ENCODE data around the gene ZNF618.

ZNF618 gene

DNA sequence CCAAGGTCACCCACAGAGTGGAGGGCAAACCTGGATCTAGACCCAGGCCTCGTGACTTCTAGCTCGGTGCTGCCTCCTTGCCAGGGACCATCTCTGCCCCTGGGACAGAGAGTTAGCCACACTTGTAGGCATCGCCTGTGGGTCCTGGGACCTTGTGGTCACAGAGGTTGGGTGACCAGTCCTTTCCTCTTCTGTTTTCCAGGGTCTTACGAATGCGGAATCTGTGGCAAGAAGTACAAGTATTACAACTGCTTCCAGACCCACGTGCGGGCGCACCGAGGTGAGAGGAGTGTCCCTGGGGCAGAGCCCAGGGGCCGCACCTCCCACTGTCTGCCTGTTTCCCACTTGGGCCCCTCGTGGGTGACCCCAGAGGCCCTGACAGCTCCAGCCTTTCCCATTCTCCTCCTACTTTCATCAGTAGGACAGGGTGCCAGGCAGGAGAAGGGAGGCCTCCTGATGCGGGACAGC is 125.7 kb downstream of the ZNF618 start:
- DNase-seq (ENCODE audit: low read depth), result no peak

DNA sequence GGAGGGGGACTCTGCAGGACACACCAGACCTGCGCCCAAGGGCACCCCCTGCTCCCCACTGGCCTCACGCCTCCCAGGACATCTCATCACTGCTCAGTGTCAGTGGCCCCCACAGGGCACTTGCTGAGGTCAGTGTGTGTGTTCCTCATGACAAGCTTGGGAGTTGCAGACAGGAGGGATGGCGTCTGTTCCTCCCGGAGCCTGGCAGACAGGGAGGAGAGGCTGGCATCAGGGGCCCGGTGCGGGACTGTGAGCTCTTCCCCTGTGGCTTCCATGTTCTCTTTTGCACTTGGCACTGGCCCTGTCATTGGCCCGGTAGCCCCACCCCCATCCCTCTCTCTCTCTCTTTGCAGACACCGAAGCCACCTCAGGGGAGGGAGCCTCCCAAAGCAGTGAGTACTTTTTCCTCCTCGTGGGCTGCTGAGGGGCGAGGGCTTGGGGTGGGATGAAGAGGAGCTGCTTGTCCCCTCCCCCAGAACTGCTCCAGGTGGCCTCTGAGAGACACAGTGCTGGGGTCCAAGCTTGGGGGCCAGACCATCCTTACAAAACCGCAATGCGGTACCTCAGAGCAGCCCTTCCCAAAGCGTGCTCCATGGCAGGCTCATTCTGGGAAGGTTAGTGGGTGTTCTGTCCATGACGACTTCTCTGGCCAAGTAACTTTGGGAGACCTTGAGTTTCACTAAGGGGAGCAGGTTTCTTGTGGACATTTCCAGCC is 126.3 kb downstream of the ZNF618 start:
- DNase-seq (ENCODE audit: low read depth), result no peak

DNA sequence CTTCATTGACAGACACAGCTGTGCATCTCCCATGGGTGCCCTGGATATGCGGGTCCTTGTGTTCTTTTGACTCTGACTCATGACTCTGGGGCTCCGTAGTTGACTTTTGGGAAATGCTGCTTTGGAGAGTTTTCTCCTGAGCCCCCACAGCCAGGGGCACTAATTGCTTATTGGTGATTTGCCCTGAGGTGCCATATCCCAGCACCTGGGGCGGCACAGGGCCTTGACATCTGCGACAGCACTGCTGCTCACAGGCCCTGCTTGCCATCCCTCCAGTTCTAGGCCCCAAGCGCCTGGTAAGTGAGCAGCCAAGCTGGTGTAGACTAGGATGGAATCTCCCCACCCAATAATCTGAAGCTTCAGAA is 126.9 kb downstream of the ZNF618 start:
- no peak for DNase-seq (ENCODE audit: low read depth)

DNA sequence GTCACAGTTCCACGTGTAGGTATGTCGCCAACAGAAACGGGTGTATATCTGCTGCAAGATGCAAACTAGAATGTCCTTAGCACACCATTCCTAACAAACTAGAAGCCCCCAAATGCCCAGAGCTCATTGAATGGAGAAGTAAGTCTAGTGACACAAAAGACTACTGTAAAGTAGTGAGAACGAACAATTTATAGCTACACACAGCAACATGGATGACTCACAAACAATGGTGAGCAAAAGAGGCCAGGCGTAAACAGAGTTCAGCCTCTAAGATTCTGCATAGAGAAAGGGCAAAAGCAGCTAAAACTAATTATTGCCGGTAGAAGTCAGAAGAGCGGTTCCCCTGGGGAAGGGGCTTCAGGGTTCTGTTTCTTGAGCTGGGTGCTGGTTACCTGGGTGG is 127.2 kb downstream of the ZNF618 start:
- no peak for DNase-seq (ENCODE audit: low read depth)

DNA sequence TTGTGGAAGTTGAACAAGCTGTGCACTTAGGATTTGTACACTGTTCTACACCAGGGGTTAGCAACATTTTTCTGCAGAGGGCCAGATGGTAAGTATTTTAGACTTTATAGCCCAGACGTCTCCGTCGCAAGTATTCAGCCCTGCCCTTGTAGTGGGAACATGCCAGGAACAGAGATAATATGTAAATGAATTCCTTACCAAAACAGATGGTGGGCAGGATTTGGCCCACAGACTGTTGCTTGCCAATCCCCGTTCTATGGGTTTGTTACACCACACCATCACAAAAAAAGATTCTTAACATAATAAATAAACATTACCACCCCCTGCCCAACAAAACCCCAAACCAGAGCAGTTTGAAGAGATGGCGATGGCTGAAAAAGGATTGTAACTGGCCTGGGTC is 127.6 kb downstream of the ZNF618 start:
- DNase-seq (ENCODE audit: low read depth), result no peak

DNA sequence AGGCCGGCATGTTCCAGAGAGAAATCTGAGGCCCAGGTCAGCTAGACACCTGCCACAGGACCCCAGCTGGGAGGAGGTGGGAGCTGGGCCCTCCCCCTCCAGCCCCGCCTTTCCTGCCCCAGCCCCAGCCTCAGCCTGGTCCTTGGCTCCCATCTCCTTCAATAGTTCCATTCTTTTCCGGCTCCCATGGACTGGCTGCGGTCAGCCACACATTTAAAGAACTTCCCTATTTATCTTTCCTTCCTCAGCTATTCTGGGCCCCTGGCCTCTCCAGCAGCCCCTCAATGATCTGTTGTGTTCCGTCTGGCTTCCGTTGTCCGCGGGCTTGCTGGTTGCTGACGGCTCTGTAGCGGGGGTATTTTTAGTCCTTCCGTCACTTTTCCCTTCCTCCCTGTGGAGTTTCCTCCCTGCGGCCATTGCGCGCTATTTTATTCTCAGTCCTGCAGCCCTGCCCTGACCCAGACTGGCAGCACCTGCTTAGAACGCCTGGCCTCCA is 128.2 kb downstream of the ZNF618 start:
- no peak for DNase-seq (ENCODE audit: low read depth)

DNA sequence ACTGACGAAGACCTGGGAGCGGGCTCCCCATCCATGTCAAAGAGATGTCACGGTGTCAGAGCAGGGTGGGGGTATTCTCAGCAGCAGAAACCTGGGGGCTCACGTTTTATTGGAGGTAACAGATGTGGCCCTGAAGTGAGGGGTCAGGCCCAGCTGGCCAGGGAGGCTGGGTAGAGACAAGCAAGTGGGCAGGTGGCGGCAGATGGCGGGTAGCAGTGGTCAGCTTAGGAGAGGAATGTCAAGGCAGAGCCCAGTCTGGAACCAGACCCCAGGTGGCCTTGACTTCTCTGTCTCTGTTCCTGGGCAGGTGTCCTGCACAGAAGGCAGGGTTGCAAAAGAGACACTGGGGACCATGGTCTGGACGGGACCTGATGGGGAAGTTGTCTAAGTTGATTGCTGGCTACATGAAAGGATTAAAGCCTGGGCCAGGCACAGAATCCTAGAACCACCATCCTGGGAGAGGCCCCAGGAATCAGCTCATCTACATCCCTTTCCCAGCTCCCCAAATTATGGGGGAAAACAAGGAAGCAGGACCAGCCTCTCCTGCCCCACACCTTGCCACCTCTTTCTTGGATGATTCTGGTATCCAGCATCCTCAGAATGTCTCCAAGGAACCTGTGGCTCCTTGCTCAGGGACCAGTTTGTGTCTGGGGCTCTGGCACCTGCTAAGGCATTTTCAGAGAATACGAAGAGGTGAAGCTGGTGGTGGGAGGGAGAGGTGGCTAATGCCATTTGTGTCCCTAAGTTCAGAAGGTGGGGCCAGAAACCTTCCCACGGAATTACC is 129.5 kb downstream of the ZNF618 start:
- no peak for DNase-seq (ENCODE audit: low read depth)

DNA sequence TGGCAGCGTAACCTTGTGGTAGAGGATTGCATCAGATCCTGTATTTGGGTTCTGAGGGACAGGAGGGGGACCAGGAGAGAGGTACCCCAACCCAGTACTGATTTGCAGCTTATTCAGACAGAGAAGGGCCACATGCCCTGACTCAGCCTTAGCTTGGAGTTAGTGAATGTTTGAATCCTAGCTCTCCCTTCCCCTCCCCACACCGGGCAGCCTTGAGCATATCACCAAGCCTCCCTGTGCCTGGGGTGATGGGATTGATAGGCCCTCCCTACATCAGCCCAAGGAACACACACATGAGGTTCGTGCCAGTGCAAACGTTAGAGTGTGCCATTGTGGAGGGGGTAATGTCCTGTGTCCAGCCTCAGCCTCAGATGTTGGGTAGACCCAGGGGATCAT is 130.0 kb downstream of the ZNF618 start:
- DNase-seq (ENCODE audit: low read depth), result no peak

DNA sequence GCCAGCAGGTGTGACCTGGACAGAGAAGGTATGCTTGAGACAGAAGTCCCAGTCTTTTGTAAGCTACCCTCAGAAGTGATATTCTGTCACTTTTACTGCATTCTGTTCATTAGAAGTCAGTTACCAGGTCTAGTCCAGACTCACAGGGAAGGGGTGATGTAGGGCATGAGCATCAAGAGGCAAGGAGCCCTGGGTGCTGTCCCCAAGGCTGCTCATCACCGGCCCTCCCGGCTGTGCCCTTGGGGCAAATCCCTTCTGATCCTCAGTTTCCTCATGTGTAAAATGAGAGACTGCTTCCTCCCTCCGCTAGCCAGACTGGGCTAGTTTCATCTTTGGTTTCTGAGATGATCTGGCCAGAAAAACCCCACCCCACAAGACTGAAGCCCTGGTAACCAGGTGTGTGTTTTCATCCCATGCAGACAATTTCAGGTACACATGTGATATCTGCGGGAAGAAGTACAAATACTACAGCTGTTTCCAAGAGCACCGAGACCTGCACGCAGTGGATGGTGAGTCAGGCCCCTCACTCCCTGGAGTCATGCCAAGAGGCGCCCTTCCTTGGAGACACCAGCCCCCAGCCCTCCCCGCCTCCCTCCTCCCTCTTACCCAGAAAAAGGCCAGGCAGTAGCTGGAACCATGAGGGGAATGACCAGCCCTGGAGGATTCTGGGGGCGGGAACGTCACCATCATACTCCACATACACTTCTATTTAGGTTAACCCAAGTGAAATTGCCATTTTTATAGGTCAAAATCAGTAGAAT is 131.0 kb downstream of the ZNF618 start:
- no peak for DNase-seq (ENCODE audit: low read depth)

DNA sequence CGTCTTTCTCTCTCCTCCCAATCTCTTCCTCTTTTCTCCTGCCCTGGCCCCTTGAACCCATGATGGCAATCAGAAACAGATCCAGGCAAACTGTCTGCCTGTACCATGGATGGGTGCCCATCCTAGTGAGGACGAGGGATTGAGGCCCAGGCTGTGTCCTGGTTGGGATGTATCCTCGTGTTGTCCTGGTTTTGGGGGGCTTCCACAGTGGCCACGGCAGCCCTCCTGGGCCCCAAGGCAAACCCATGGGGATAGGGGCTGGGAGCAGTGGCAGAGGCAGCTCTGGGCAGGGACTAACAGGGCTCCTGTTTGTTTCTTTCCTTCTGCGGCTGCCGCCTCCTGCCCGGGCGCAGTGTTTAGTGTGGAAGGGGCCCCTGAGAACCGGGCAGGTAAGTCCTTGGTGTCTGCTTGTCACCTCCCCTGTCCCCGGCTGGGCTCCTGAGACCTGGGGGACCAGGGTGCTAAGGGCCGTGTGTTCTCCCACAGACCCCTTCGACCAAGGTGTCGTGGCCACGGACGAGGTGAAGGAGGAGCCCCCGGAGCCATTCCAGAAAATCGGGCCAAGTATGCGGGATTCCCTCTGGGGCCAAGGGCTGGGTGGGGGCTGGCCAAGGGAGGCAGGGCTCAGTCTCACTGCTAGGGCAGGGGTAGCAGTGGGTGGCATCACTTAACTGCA is 132.0 kb downstream of the ZNF618 start:
- DNase-seq (ENCODE audit: low read depth), result no peak

DNA sequence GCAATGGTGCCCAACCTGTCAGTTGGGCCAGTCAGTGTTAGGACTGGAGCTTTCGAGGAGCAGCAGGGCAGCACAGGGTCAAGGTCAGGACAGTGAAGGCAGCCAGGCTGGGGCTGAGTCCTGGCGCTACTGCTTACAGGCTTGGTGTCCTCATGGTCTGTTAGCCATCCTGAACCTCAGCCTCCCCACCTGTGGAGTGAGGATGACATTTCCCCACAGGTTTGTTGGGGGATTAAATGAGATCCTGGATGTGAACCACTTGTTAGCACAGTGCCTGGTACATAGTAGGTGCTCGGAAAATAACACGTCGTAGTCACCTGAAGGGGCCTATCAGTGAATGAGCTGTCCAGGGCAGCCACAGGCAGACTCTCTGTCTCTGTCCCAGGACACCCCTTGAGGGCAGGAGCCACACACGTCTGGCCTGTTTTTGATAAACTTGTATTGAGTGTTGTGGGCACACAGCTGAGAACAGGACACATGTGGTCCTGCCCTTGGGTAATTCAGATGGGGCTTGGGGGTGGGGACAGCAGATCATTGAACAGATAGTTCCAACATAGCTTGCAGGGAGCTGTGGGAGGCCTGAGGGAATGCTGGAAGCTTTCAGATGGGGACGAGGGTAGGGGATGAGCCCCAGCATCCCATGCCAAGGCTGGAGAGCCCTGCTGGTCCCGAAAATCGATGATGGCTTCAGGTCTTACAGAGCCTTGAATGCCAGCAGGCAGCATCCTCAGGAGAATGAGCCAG is 132.7 kb downstream of the ZNF618 start:
- DNase-seq (ENCODE audit: low read depth), result no peak

DNA sequence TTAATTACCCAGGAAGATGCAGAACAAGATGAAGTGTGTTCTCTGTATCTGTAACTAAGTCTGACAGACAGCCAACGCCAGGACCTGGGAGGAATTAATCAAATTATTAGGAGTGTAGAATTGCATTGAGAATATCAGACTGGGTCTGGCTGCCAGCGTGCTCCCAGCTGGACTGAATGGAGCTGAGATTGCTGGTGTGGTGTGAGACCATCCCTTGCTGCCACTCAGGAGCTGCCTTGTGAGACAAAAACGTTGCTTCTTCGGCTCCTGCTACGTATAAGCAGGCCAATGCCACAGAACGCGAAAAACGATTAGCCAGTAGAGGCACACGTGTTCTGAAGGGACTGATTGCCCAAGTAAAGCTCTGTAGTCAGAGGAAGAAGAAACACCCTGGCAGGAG is 135.2 kb downstream of the ZNF618 start:
- no peak for DNase-seq (ENCODE audit: low read depth)

DNA sequence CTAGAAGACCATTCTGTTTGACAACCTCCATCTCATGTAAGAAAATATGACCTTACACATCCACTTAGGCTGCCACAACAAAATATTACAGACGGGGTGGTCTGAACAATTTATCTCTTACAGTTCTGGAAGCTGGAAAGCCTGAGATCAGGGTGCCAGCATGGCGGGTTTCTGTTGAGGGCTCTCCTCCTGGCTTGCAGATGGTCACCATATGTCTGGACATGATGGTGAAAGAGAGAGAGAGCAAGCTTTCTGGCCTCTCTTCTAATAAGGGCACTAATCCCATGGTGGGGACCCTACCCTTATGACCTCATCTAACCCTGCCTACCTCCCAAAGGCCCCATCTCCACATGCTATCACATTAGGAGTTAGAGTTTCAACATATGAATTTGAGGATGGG is 136.0 kb downstream of the ZNF618 start:
- no peak for DNase-seq (ENCODE audit: low read depth)

DNA sequence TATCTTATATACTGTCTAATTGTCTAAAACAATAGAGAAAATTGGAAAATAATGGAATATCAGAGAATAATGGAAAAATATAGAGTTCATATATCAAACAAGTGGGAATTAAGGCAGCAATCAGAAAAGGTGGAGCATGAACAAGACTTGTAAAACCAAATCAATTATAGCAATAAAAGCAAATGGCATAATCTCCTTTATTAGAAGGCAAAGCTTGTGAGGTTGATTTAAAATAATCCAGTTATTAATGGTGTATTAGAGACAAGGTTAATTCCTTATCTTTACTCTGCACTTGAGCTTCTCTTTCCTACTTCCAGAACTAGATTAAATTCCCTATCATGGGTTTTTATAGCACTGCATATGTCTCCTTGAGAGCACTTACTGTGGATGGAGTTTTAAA is 137.9 kb downstream of the ZNF618 start:
- no peak for DNase-seq (ENCODE audit: low read depth)

DNA sequence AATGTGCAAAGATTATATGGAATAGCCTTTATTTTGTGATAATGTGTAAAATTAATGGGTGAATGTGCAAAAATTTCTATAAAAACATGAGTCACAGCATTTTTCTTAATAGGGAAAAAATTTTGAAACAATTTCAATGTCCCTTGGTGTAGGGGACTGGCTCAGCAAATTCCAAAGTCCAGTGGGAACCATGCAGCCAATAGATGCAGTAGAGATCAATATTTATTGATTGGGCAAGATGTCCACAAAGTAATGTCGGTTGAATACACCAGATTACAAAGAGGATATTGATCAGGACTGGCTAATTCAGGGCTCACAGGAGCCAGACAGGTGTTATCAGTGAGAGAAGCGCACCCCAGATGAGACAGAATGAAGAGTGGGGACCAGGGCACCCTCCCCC is 139.5 kb downstream of the ZNF618 start:
- DNase-seq (ENCODE audit: low read depth), result no peak

DNA sequence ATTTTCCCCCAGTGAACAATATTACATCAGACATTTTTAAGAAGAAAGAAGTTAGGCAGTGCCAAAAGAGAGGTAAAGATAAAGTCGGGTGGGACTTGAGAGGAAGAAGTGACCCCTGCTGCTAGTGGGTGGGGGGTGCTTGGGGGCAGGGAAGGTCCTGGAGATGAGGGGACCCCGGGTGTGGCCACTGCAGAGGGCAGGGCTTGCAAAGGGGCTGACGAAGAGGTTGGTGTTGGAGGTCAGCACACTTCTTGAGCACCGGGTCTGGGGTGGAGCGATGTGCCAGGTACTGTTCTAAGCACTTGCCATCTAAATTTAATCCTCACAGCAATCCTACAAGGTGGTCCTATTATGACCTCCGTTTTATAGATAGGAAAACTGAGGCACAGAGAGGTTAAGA is 140.0 kb downstream of the ZNF618 start:
- no peak for DNase-seq (ENCODE audit: low read depth)

DNA sequence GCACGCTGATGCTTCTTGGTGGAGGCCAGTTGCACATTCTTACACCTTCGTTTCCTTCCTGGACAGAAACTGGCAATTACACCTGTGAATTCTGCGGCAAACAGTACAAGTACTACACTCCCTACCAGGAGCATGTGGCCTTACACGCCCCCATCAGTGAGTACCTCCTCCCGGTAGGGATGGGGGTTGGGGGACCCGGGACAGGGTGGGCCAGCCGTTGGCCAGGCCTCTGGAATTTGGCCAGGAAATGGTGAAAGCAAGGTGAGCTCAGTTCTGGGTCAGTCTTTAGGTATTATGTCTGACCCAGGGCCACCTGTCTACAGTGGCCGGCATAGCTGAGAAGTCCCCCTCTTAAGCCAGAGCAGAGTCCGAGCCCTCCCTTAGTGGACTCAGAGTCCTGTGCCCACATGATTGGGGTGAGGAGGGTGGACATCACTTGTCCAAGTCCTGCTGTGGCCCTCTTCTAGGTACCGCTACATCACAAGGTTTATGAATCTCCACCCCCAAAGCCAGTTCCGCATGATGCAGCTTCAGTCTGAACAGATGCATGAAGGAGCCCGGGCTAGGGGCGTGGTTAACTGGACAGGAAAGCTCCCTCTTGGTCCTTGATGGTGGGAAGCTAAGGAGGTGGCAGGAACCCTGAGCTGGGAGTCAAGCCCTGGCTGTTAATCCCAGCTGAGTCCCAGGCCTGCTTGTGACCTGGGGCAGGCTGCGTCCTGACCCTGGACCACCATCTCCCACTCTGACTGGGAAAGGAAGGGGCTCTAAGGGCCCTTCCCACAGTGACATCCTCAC is 140.7 kb downstream of the ZNF618 start:
- no peak for DNase-seq (ENCODE audit: low read depth)

DNA sequence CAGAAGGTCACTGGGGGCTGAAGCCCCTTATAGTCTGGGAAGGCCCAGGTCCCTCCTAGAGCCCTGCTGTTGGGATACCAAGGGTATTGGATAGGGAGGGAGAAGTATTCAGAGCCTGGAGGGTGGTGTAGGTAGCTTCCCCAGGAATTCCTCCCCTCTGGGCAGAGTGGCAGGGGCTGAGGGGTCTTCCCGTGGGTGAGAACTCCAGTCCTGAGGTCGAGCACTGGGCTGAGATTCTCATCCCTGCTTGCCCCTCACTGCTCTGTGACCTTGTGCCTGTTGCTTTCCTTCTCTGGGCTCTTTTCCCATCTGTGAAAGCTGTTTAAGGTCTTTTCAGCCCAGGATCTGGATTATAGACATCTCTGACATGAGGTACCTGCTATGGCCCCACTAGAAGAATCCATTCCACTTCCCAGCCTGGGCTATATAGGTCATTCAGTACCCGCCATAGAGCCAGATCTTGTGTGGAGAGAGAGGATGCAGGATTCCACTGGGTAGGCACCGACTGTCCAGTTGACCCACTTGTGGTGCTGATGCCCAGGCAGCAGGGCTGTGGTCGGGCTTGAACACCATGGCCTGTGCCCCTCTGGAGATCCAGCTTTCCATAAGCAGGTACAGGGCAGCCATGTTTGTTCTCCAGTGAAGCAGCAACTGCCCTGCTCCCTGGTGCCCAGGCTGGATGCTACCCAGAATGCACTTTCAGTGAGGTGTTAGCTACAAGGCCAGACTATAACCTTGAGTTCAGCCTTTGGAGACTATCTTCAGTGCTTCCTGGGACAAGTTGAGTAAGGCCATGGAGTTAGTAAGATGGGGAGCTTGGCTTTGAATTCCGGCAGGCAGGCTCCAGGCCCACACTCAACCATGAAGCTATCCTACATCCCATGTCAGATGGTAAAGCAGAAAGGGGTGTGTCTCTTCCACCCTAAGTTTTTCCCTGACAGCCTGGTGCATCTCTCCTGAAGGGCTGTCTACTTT is 141.9 kb downstream of the ZNF618 start:
- DNase-seq (ENCODE audit: low read depth), result no peak

DNA sequence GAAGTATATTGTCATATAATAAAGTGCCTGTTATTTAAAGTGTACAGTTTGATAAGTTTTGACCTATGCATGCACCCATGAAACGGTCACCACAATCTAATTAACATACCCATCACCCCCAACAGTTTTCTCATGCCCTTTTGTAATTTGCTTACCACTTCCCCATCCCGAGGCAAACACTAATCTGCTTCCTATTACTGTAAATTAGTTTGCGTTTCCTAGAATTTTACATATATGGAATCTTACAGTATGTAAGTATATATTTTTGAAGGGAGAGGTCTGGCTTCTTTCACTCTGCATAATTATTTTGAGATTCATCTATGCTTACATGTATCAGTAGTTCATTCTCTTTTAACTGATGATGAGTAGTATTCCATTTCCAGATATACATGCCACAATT is 145.5 kb downstream of the ZNF618 start:
- DNase-seq (ENCODE audit: low read depth), result no peak

Data from stimulated activated CD4-positive, alpha-beta T cell treated with anti-CD3 and anti-CD28 coated beads, Interleukin-2, amount 100 ng/mL, for 4 hours (primary cell).